Measurements from ENCODE around the gene OGDH.
"Not testable (repeated sequence)": the region's sequence is repeated elsewhere in the genome, so short reads cannot be mapped to it uniquely, and the experiment has no call there.

OGDH gene

GRCh38 chr7:44580945-44581878 is 25.2 kb upstream of the OGDH start:
- DNase-seq (ENCODE audit: low read depth in 2 of 2, low spot score in 1 of 2) = no peak

DNA sequence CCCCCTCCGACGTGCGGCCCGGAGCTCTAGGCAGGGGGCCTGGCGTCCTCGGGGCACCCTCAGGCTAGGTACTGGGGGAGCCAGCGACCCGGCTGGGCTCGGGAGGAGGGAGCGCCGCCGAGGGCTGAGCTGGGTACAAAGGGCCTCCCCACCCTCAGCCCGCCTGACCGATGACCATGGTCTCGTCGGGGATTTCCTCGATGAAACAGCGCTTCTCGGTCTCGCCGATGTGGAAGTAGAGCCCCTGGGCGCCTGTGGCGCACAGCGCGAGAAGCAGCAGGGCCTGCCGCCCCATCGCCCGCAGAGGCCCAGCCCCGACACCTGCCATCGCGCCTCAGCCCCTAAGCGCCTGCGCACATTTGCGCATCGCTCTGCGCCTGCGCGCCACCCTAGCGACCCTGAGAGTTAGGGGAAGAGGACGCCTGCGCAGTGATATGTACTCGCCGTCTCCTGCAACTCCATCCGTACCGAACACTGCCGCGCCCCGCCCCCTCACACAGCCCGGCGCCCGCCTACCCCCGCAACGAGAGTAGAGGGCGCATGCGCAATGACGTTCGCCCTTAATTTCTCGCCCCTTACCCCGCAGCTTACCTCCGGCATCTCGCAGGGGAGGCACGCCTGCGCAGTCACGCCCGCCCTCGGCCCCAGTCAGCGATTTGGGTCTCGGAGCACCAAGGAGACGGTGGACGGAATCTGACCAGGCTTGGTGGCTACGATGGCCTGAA is 24.4 kb upstream of the OGDH start, which contains the start of gene TMED4:
Gene TMED4, minus strand, starts transcription at position 353 of the 725 bp plus-strand sequence. Its CDS starts 25 bp downstream, at position 328.
- peak; percentile 99 to 100 for DNase-seq (ENCODE audit: low read depth in 2 of 2, low spot score in 1 of 2)

DNA sequence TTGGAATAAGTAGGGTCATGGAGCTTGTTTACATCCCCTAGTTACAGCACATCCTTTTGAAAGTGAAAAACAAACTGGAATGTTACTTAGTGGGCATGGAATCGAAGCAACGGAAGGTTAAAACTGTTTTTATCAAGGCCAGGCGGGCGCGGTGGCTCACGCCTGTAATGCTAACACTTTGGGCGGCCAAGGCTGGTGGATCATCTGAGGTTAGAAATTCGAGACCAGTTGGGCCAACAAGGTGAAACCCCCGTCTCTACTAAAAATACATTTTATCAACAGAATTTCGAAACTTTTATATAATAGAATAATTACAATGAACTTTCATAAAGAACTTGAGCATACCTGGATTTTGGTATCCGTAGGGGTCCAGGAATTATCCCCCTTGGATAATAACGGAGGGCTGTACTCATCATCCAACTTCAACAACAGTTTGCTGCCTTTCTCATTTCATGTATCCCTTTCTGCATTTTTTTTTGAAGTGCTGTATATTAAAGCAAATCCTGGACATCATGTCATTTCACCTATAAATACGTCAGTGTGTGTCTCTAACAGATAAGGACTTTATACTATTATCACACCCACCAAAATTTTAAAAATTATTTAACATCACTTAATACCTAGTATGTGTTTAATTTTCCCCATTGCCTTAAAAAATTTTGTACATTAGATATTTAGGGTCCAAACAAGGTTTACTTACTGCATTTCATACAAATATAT is 23.1 kb upstream of the OGDH start:
- DNase-seq (ENCODE audit: low read depth in 2 of 2, low spot score in 1 of 2) = no peak

- DNase-seq (ENCODE audit: low read depth in 2 of 2, low spot score in 1 of 2) = peak in 1 of 2 donors; percentile 35
Measured at GRCh38 chr7:44587843-44588711, 18.4 kb upstream of the OGDH start.

- no peak for DNase-seq (ENCODE audit: low read depth in 2 of 2, low spot score in 1 of 2)
Measured at GRCh38 chr7:44590910-44591309, 15.5 kb upstream of the OGDH start.

DNA sequence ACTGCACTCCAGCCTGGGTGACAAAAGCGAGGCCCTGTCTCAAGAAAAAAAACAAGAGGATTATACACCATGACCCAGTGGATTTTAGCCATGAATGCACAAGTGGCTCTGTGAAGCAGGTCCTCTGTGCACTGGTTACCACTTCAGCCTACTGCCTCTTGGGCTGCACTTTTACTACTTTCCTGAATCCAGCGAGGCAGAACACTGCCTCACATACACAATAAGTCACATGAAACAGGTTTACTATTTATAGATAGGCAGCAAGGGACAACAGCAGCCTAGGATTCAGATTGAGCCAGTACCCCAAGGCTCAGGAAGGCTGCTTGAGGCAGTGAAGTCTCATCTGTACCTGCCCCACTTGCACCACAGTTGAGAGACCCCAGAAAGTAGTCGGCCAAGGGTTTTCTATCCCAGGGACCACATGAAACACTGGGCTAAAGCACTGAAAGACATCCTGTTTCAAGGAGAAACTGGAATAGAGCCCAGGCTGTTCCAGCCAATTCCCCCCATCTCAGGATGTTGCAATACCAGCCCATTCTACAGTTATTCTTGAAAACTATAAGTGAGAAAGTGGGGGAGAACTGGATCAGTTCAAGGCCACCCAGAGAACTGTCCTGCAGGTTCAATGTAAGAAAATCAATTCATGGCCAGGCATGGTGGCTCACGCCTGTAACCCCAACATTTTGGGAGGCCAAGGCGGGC is 10.3 kb upstream of the OGDH start:
- DNase-seq (ENCODE audit: low read depth in 2 of 2, low spot score in 1 of 2) = no peak

- not testable (repeated sequence) for DNase-seq (ENCODE audit: low read depth in 2 of 2, low spot score in 1 of 2)
Measured at GRCh38 chr7:44597181-44597580, 9.2 kb upstream of the OGDH start.

GRCh38 chr7:44599222-44599621 is 7.2 kb upstream of the OGDH start:
- no peak for DNase-seq (ENCODE audit: low read depth in 2 of 2, low spot score in 1 of 2)

DNA sequence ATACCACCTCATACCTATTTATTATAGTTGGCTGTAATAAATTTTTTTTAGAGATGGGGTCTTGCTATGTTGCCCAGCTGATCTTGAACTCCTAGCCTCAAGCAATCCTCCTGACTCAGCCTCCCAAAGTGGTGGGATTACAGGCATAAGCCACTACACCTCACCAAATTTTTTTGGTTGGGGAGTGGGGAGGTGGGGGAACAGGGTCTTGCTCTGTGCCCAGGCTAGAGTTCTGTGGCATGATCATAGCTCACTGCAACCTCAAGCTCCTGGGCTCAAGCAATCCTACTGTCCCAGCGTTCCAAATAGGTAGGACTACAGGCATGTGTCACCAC is 3.9 kb upstream of the OGDH start:
- no peak for DNase-seq (ENCODE audit: low read depth in 2 of 2, low spot score in 1 of 2)

DNA sequence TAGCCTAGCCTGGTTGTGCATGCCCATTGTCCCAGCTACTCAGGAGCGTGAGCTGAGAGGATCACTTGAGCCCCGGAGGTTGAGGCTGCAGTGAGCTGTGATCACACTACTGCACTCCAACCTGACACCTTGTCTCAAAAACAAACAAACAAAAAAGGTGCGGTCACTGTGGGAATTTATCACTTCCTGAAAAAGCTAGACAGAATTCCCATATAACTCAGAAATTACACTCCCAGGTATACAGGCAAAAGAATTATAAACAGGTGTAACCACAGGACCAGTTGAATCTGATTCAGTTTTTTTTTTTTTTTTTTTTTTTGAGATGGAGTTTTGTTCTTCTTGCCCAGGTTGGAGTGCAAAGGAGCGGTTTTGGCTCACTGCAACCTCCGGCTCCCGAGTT is 3.2 kb upstream of the OGDH start:
- no peak for DNase-seq (ENCODE audit: low read depth in 2 of 2, low spot score in 1 of 2)

DNA sequence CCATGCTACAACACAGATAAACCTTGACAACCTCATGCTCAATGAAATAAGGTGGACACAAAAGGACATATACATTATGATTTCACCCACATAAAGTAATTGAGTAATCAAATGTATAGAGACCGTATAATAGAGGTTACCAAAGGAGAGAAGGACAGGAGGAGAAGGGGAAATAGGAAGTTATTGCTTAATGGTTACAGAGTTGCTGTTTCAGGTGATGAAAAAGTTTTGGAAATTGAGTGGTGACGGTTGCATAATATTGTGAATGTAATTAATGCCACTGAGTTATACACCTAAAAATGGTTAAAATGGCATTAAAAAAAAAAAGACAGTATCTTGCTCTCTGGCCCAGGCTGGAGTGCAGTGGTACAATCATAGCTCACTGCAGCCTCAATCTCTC is 1.5 kb upstream of the OGDH start:
- DNase-seq (ENCODE audit: low read depth in 2 of 2, low spot score in 1 of 2) = no peak

DNA sequence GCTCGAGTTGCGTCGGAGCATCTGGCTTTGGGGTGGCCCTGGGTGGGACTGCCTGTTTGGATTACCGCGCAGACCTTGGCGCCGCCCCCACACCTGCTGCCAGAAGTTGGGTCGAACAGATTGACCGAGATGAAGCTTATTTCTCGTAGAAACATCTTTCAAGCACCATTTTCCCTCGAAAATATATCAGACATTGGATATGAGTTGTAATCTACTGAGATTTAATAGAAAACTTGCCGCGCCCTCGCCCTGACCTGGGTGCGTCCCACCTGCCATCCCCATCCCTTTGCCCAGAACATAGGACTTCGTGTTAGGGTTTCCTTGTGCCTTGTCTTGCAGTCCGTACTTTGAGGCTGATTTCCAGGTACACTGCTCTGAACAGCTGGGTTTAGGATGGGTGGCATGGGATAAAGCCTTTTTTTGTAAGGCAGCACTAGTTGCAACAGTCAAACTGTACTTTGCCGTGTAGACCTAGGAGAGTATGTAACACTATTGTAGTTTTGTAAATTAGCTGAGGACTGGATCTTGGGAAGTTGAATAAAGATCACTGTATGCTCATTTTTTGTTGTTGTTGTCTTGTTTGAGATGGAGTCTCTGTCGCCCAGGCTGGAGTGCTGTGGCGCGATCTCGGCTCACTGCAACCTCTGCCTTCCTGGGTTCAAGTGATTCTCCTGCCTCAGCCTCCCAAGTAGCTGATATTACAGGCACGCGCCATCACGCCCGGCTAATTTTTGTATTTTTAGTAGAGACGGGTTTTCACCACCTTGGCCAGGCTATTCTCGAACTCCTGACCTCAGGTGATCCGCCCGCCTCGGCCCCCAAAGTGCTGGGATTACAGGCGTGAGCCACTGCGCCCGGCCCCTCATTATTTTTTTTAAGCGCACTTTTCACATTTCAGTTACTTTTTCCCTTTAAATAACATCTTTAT is 978 bp downstream of the OGDH start:
- DNase-seq (ENCODE audit: low read depth in 2 of 2, low spot score in 1 of 2) = no peak

- no peak for DNase-seq (ENCODE audit: low read depth in 2 of 2, low spot score in 1 of 2)
Measured at GRCh38 chr7:44608916-44609648, 2.7 kb downstream of the OGDH start.

- DNase-seq (ENCODE audit: low read depth in 2 of 2, low spot score in 1 of 2) = no peak
Measured at GRCh38 chr7:44609829-44610228, 3.4 kb downstream of the OGDH start.

DNA sequence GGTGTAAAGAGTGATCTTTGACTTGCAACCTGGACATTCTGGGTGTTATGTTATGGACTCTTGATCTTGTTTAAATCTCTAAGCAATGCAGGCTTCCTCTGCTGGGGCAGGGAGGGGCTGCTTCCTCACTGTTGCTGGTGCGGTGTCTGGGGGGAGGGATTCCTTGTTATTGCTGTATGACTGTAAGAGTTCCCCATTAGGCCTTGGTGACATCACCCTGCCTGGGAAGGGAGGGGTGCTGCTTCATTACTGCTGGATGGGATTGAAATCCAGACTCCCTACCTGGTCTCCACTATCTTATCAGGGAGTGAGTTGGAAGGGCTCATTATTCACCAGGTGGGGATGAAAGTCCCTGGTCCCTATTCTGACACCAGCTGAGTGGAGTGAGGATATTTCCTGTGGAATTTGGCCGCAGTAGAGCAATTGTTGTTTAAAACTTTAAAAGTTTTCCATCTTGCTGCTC is 8.8 kb downstream of the OGDH start:
- DNase-seq (ENCODE audit: low read depth in 2 of 2, low spot score in 1 of 2) = no peak

DNA sequence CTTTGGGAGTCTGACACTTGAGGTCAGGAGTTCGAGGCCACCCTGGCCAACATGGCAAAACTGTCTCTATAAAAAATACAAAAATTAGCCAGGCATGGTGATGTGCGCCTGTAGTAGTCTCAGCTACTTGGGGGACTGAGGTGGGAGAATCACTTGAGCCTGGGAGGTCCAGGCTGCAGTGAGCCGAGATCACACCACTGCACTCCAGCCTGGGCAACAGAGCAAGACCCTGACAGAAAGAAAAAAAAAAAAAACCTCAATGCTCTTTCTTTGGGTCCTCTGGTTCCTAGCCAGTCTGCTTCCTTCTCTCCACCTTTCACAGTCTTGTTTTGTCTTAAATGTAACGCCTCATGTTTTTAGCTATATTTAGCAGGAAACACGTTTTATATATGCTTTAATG is 9.4 kb downstream of the OGDH start:
- DNase-seq (ENCODE audit: low read depth in 2 of 2, low spot score in 1 of 2) = no peak

DNA sequence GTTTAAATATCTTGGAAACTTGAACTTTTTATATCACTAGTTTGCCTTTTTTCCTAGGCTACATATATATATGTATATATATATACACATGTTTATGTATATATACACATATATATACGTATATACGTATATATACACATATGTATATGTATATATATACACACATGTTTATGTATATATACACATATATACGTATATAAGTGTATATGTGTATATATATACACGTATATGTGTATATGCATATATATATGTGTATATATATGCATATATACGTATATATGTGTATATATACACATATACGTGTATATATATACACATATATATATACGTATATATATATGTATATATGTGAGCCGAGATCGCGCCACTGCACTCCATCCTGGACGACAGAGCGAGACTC is 10.1 kb downstream of the OGDH start:
- DNase-seq (ENCODE audit: low read depth in 2 of 2, low spot score in 1 of 2) = no peak

- DNase-seq (ENCODE audit: low read depth in 2 of 2, low spot score in 1 of 2) = no peak
Measured at GRCh38 chr7:44617225-44617890, 10.9 kb downstream of the OGDH start.
